Mesothelial cell of epicardium (in vitro differentiated cells): ENCODE measurements around the gene ASTN2. TPM values are rescaled to one million over a fixed set of nuclear protein-coding genes. Genes with fewer than 3 reads are reported as not detected.

Source experiments
- DNase-seq, 2 experiments: peaks; one replicate each; pipeline ENCODE4 v3.0.0; 2021; ENCODE audit warnings: low spot score in 2 of 2; ENCODE audit not compliant: unreplicated experiment in 2 of 2
- H3K27ac Mint-ChIP-seq: 2 replicates; pipeline ENCODE4 v1.8.0; 2021; ENCODE audit warnings: mixed read lengths
- H3K27me3 Mint-ChIP-seq: 2 replicates; pipeline ENCODE4 v1.8.0; 2021; ENCODE audit warnings: low read depth, mixed read lengths
- H3K36me3 Mint-ChIP-seq: 2 replicates; pipeline ENCODE4 v1.8.0; 2021; ENCODE audit warnings: mixed read lengths
- H3K4me1 Mint-ChIP-seq: 2 replicates; pipeline ENCODE4 v1.8.0; 2021; ENCODE audit warnings: mixed read lengths
- H3K4me3 Mint-ChIP-seq: 2 replicates; pipeline ENCODE4 v1.8.0; 2021; ENCODE audit warnings: mild to moderate bottlenecking, moderate library complexity, mixed read lengths
- H3K9me3 Mint-ChIP-seq: 2 replicates; pipeline ENCODE4 v1.8.0; 2021; ENCODE audit warnings: mixed read lengths
- CTCF ChIP-seq: fragments of 200-600 bp; sonication (generic); IDR thresholded peaks from one replicate; pipeline ENCODE4 v1.5.0; 2021; ENCODE audit warnings: antibody characterized with exemption; ENCODE audit not compliant: unreplicated experiment
- total RNA-seq: library from RNA; stranded (reverse); gene quantifications from 3 replicates; pipeline ENCODE4 v1.2.1, GENCODE V29; 2021

Gene ASTN2
- total RNA-seq, 1 donor from 2014 or later, result 12.2 TPM

DNA sequence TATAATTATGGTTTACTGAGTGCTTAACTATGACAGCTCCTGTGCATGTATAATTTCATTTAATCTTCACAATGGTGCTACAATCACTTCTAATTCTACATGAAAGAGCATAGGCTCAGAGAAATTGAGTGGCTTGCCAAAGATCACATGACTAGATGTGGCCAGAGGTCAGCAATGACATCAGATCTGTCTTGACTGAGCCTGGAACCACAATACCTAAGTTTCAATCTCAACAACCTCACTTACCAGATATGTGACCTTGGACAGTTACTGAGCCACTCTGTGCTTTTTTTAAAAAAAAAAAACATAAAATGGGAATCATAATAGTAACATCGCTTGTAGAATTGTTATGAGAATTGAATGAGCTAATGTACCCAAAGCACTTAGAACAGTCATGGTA lies 597.1 kb downstream of the ASTN2 start:
- Mint-ChIP-seq H3K36me3 (no peaks in the 10 kb centered on the region), H3K9me3 (no peaks in the 10 kb centered on the region), H3K4me1 (peaks cover 3% of the 10 kb centered on the region), H3K27ac (no peak overlapping the region), H3K27me3 (peaks cover 1% of the 10 kb centered on the region), H3K4me3 (no peak overlapping the region)
- TF ChIP-seq CTCF, result no peak
- DNase-seq, result no peak

DNA sequence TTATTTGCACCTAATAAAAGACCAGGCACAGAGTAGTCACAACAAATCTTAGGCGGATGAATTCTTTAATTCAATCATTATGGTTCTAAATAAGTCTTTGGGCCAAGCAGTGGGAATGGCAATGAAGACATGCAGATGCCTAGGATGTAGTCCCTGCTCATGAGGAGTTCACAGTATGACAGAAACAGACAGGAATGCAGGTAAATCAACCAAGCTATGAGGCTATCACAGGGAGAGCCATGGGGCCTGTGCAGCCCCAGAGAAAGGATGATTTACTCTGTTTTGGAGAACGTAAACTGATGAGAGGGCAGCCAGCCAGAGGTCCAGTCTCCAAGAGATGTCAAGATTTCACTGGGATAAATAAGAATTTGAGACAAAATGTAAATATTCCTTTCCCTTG lies 598.4 kb downstream of the ASTN2 start:
- Mint-ChIP-seq H3K36me3 (no peaks in the 10 kb centered on the region), H3K4me1 (peaks cover 3% of the 10 kb centered on the region), H3K9me3 (no peaks in the 10 kb centered on the region), H3K27me3 (peaks cover 1% of the 10 kb centered on the region), H3K4me3 (no peak overlapping the region), H3K27ac (no peak overlapping the region)
- TF ChIP-seq CTCF, result no peak
- no peak for DNase-seq

DNA sequence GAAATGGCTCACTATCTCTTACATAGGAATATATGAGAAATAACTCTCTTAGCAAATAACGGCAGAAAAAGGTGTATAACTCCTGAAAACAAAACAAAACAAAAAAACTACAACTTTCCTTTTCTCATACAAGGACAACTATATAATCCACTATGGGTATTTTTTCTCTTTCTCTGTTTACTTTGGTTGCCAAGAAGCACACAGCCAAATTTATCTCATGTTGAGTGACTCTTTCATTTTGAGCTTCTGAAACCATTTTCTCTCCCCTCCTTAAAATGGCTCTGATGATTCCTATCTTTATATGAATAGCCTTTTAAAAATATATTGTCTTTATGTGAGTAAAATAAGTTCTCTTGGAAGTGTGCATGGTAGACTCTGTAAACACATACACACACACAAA lies 599.0 kb downstream of the ASTN2 start:
- H3K4me3 Mint-ChIP-seq, result no peak overlapping the region
- H3K27ac Mint-ChIP-seq, result no peak overlapping the region
- H3K36me3 Mint-ChIP-seq, result no peaks in the 10 kb centered on the region
- no peak for TF ChIP-seq CTCF
- H3K9me3 Mint-ChIP-seq, result no peaks in the 10 kb centered on the region
- peaks cover 1% of the 10 kb centered on the region for H3K27me3 Mint-ChIP-seq
- no peak for DNase-seq
- H3K4me1 Mint-ChIP-seq, result peaks cover 3% of the 10 kb centered on the region

DNA sequence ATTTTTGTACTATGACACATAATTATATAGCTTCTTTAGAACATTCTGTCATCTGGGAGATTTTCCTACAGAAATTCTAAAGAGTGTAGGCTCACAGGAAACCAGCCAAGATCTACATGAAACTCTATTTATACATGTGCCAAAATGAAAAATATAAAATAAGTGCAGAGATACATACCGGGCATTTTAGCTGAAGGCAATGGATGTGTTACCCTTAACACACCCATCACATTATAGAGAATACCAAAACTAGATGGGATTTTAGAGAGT lies 601.9 kb downstream of the ASTN2 start:
- no peak for TF ChIP-seq CTCF
- Mint-ChIP-seq H3K36me3 (no peaks in the 10 kb centered on the region), H3K27ac (no peak overlapping the region), H3K27me3 (peaks cover 4% of the 10 kb centered on the region), H3K4me3 (no peak overlapping the region), H3K4me1 (peaks cover 3% of the 10 kb centered on the region), H3K9me3 (no peaks in the 10 kb centered on the region)
- DNase-seq, result no peak

- no peak overlapping the region for H3K27ac Mint-ChIP-seq
- no peaks in the 10 kb centered on the region for H3K36me3 Mint-ChIP-seq
- H3K4me3 Mint-ChIP-seq, result no peak overlapping the region
- H3K4me1 Mint-ChIP-seq, result peaks cover 3% of the 10 kb centered on the region
- H3K9me3 Mint-ChIP-seq, result no peaks in the 10 kb centered on the region
- H3K27me3 Mint-ChIP-seq, result peaks cover 4% of the 10 kb centered on the region
- no peak for TF ChIP-seq CTCF
- DNase-seq, result no peak
These were observed 602.4 kb downstream of the ASTN2 start for GRCh38 chr9:116812231-116813030.

- no peak for DNase-seq
These were observed 605.2 kb downstream of the ASTN2 start for GRCh38 chr9:116809656-116810055.

More at GRCh38 chr9:116809656-116810055, 605.2 kb downstream of the ASTN2 start:
- Mint-ChIP-seq H3K27me3 (peaks cover 2% of the 10 kb centered on the region), H3K4me1 (no peaks in the 10 kb centered on the region), H3K9me3 (no peaks in the 10 kb centered on the region), H3K27ac (no peak overlapping the region), H3K4me3 (no peak overlapping the region), H3K36me3 (no peaks in the 10 kb centered on the region)
- no peak for TF ChIP-seq CTCF
